CD4-positive, alpha-beta T cell (primary cell): ENCODE results near the gene GDAP2. TPM values are rescaled to one million over a fixed set of nuclear protein-coding genes. Genes with fewer than 3 reads are reported as not detected.

Experiments used
- ATAC-seq: fragments of 200-7000 bp; cut with Tn5 transposase; one replicate; pipeline ENCODE4 v1.10.0; 2022; ENCODE audit warnings: mild to moderate bottlenecking; ENCODE audit not compliant: poor library complexity
- CTCF ChIA-PET: fragments of 350-600 bp; sonication (Branson Sonifier 250); formaldehyde crosslinking; loops from one replicate; lab custom pipeline; 2021; ENCODE audit warnings: antibody characterized with exemption, inconsistent platforms; lab: Charles Lee
- POLR2A ChIA-PET: fragments of 350-600 bp; sonication (Branson Sonifier 250); formaldehyde crosslinking; loops from one replicate; lab custom pipeline; 2021; ENCODE audit warnings: antibody characterized with exemption, inconsistent platforms; lab: Charles Lee
- DNase-seq, 14 experiments: peaks; one replicate each; pipeline ENCODE4 v3.0.0-alpha.2; 2013 to 2020; ENCODE audit warnings: mixed read lengths in 2 of 14
- H3K27ac ChIP-seq, 2 donors: one replicate each; pipeline versions ENCODE4 v1.5.1 to v1.7.0; 2013; ENCODE audit warnings: low read length in 2 of 2, low read depth in 1 of 2, mild to moderate bottlenecking in 1 of 2
- H3K27me3 ChIP-seq, 2 experiments: 1 replicate in 1 of 2; 2 replicates in 1 of 2; pipeline versions ENCODE4 v1.6.1 to v1.7.0; 2013; ENCODE audit warnings: low read length in 2 of 2, control low read depth in 1 of 2, mild to moderate bottlenecking in 1 of 2, moderate library complexity in 1 of 2; ENCODE audit not compliant: insufficient read depth in 2 of 2, control insufficient read depth in 1 of 2
- H3K36me3 ChIP-seq: one replicate; pipeline ENCODE4 v1.6.1; 2013; ENCODE audit warnings: low read length, control low read depth; ENCODE audit not compliant: insufficient read depth
- H3K4me1 ChIP-seq: one replicate; pipeline ENCODE4 v1.6.1; 2013; ENCODE audit warnings: low read length, control low read depth; ENCODE audit not compliant: insufficient read depth
- H3K4me3 ChIP-seq: one replicate; pipeline ENCODE4 v1.5.1; 2013; ENCODE audit warnings: mild to moderate bottlenecking, low read length, moderate library complexity
- H3K9me3 ChIP-seq, 2 experiments: 1 replicate in 1 of 2; 2 replicates in 1 of 2; pipeline versions ENCODE4 v1.6.1 to v1.7.0; 2013; ENCODE audit warnings: low read length in 2 of 2, mild to moderate bottlenecking in 2 of 2, control low read depth in 1 of 2, moderate library complexity in 1 of 2; ENCODE audit not compliant: control insufficient read depth in 1 of 2, insufficient read depth in 1 of 2
- H3K27ac Mint-ChIP-seq: one replicate; pipeline ENCODE4 v1.8.0; 2020; ENCODE audit warnings: mixed read lengths
- H3K27me3 Mint-ChIP-seq: one replicate; pipeline ENCODE4 v1.8.0; 2021; ENCODE audit warnings: mixed read lengths
- H3K36me3 Mint-ChIP-seq: one replicate; pipeline ENCODE4 v1.8.0; 2021; ENCODE audit warnings: low read depth, mixed read lengths
- H3K4me1 Mint-ChIP-seq: one replicate; pipeline ENCODE4 v1.8.0; 2021; ENCODE audit warnings: low read depth, mixed read lengths
- H3K4me3 Mint-ChIP-seq: one replicate; pipeline ENCODE4 v1.8.0; 2020; ENCODE audit warnings: mild to moderate bottlenecking, mixed read lengths
- H3K9me3 Mint-ChIP-seq: one replicate; pipeline ENCODE4 v1.8.0; 2020; ENCODE audit warnings: mixed read lengths
- CTCF ChIP-seq: fragments of 200-600 bp; IDR thresholded peaks from one replicate; pipeline ENCODE4 v1.8.0; 2022; ENCODE audit warnings: antibody characterized with exemption, mild to moderate bottlenecking
- intact Hi-C, 2 experiments: fragments of 100-400 bp; cut with DNase I in 1 of 2; cut with micrococcal nuclease in 1 of 2; formaldehyde crosslinking; loops; one replicate each; pipeline versions ENCODE4 v1.15.1 to v1.9.0; 2023 to 2025; cut with DNase I, micrococcal nuclease
- total RNA-seq, 174 experiments: library from RNA in 2 of 174; stranded (reverse) in 2 of 174; gene quantifications; one replicate each; pipeline ENCODE4 v1.2.3 and lab custom pipeline; 2021 to 2026

GDAP2 gene
- total RNA-seq, 2 experiments from 2014 or later = 18.1 to 18.9 TPM

GRCh38 chr1:117857418-117857817 is 72.0 kb downstream of the GDAP2 start:
- no peaks in the 10 kb centered on the region for H3K27me3 Mint-ChIP-seq
- Histone ChIP-seq H3K27ac (no peak overlapping the region), H3K4me1 (no peaks in the 10 kb centered on the region), H3K36me3 (no peaks in the 10 kb centered on the region), H3K27me3 (no peaks in the 10 kb centered on the region), H3K4me3 (no peak overlapping the region), H3K9me3 (no peaks in the 10 kb centered on the region)
- ChIA-PET CTCF (no interaction called here), POLR2A (no interaction called here)
- H3K9me3 Mint-ChIP-seq = no peaks in the 10 kb centered on the region
- no peaks in the 10 kb centered on the region for H3K4me1 Mint-ChIP-seq
- DNase-seq = no peak
- TF ChIP-seq CTCF = no peak
- no peak overlapping the region for H3K27ac Mint-ChIP-seq
- no peak for ATAC-seq
- H3K4me3 Mint-ChIP-seq = no peak overlapping the region
- peaks cover 8% of the 10 kb centered on the region for H3K36me3 Mint-ChIP-seq
- intact Hi-C loops = no loop called here

GRCh38 chr1:117852853-117853553 is 76.4 kb downstream of the GDAP2 start:
- DNase-seq = no peak
- CTCF ChIA-PET = interaction anchor here (0.7 kb wide), 1 partner anchor 80 kb away, joined by 3 read pairs; no protein-coding TSS in a partner anchor

GRCh38 chr1:117851687-117852086 is 77.7 kb downstream of the GDAP2 start:
- no peaks in the 10 kb centered on the region for H3K9me3 ChIP-seq
- H3K9me3 Mint-ChIP-seq = no peaks in the 10 kb centered on the region
- H3K27me3 Mint-ChIP-seq = no peaks in the 10 kb centered on the region
- H3K4me3 Mint-ChIP-seq = no peak overlapping the region
- no peak overlapping the region for H3K4me3 ChIP-seq
- no peak for TF ChIP-seq CTCF
- H3K27me3 ChIP-seq = no peaks in the 10 kb centered on the region
- intact Hi-C loops = no loop called here
- DNase-seq (no peak), ATAC-seq (no peak)
- no peaks in the 10 kb centered on the region for H3K4me1 Mint-ChIP-seq
- no peak overlapping the region for H3K27ac Mint-ChIP-seq
- H3K4me1 ChIP-seq = no peaks in the 10 kb centered on the region
- peaks cover 12% of the 10 kb centered on the region for H3K36me3 Mint-ChIP-seq
- no peaks in the 10 kb centered on the region for H3K36me3 ChIP-seq
- POLR2A ChIA-PET = no interaction called here
- no peak overlapping the region for H3K27ac ChIP-seq
- CTCF ChIA-PET = interaction anchor here (0.7 kb wide), 1 partner anchor 37 kb away, joined by 3 read pairs; no protein-coding TSS in a partner anchor

More at GRCh38 chr1:117852853-117853553, 76.4 kb downstream of the GDAP2 start:
- POLR2A ChIA-PET = no interaction called here
- Mint-ChIP-seq H3K4me1 (no peaks in the 10 kb centered on the region), H3K27ac (no peak overlapping the region), H3K36me3 (peaks cover 4% of the 10 kb centered on the region), H3K4me3 (no peak overlapping the region), H3K27me3 (no peaks in the 10 kb centered on the region), H3K9me3 (no peaks in the 10 kb centered on the region)
- no peak overlapping the region for H3K27ac ChIP-seq
- no peak for ATAC-seq
- TF ChIP-seq CTCF = no peak
- intact Hi-C loops = no loop called here
- no peaks in the 10 kb centered on the region for H3K36me3 ChIP-seq
- H3K9me3 ChIP-seq = no peaks in the 10 kb centered on the region
- H3K4me3 ChIP-seq = no peak overlapping the region
- no peaks in the 10 kb centered on the region for H3K4me1 ChIP-seq
- H3K27me3 ChIP-seq = no peaks in the 10 kb centered on the region
